HG03039 (cell line): ENCODE results near the gene TSR1.
"Not testable (repeated sequence)": the region's sequence is repeated elsewhere in the genome, so short reads cannot be mapped to it uniquely, and the experiment has no call there.

Source experiments
- ATAC-seq: cut with Tn5 transposase; IDR thresholded peaks from one replicate; pipeline ENCODE4 v1.9.1; 2021; ENCODE audit warnings: mild to moderate bottlenecking, moderate library complexity; ENCODE audit not compliant: unreplicated experiment

The TSR1 gene

DNA sequence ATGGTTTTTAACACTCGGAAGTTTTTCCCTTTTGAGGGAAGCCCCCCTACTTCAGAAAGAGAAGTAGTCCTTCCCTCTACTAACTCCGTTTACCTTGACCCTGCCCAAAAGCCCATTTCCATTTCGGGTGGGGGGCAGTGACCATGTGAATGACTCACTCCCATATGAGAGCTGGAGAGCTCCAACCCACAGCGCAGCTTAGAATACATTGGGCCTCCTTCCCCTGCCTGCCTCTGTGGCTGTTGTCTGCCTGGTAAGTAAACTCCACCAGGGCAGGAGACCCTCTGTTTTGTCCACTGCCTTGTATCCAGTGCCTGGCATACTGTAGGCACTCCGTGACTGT, 2.0 kb upstream of the TSR1 start:
- ATAC-seq: no peak

DNA sequence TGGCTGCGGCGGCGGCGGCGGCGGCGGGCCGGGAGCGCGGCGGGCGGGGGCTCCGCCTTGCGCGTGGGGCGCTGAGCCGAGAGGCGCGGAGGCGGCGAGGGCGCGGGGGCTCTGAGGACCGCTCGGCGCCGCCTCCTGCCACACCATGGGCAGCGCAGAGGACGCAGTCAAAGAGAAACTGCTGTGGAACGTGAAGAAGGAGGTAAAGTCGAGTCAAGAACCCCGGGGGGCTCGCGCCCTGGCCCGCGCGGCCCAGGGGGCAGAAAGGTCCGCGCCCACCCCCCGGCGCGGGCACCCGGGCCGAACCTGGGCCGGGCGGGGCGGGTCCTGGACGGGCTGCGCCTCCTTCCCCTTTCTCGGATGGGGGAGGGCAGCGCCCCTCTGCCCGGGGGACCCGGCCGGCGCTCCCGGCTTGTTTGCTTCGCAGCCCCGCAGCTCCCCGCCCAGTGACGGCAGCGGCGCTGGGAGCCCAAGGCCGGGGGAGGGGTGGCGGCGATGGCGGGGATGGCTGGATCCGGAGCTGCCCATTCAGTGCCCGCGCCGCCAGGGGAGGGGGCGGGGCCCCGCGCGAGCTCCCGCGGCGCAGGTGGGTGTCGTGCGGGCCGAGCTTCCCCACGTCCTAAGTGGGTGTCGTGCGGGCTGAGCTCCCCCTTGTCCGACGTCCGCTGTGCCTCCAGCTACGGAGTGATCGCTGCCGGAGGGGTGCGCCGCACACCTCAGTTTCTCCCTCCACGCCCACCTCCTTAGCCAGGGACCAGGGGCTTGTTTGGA, 1.5 kb upstream of the TSR1 start:
- no peak for ATAC-seq

DNA sequence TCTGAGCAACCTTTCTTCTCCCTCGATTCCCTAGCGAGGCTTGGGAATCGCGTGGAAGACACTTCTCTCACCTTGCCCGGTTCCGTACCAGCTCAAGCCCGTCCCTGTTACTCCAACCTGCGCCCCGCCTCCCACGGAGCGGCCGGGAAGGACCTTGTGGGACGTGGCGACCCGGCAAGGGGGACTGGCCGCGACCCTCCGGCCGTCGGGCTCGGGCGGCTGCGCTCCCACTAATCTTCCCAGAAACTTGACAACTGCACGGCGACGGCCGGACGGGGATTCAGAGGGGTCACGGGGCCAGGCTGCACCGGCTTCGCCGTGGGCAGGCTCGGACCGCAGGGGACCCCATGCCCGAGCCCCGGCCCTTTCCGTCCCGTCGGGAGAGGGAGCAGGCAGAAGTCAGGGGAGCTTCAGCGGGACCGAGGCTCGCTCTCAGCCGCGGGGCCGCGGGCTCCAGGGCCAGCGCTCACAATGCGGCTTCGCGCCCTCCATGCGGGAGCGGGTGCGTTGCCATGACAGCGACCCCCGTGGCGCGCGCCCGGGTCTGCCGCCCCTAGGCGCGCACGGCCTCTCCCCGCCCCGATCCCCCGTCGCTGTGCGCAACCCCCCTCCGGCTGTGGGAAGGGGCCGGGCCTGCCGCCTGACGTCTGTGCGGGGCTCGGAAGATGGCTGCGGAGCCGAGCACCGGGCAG, 741 bp upstream of the TSR1 start, which contains the start of gene SGSM2:
Gene SGSM2, plus strand, starts transcription at position 650 of the 692 bp plus-strand sequence. CDS start 188 bp downstream, outside the sequence.
- no peak for ATAC-seq

DNA sequence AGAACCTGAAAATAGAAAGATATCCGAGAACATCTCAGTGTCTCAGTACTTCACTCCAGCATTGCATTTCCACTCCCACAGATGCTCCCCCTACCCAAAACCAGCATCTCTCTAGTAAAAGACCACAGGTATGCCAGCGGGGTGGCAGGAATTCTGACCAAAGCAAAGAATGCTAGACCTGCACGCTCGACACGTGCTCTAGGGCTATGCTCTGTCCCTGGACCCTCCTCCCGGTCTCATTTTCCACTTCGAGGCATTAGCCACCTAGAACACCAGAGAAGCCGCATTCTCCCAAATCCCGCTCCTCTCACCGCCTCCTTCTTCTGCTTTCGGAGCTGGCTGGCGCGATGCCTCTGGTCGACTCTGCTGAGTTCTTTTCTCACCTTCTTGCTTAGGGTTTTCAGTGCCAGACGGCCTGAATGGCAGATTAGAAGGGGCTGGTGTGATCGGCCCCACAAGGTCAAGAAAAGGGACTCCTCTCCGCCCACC, 487 bp downstream of the TSR1 start:
- no peak for ATAC-seq

DNA sequence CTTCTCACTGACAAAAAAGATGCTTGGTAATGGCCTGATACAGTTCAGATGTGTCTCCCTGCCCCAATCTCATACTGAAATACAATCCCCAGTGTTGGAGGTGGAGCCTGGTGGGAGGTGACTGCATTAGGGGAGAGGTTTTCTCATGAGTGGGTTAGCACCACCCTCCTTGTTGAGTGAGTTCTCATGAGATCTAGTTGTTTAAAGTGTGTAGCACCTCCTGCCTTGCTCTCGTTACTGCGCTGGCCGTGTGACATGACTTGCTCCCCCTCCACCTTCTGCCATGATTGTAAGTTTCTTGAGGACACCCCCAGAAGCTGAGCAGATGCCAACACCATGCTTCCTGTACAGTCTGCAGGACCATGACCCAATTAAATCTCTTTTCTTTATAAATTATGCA, 5.0 kb downstream of the TSR1 start:
- ATAC-seq: no peak

DNA sequence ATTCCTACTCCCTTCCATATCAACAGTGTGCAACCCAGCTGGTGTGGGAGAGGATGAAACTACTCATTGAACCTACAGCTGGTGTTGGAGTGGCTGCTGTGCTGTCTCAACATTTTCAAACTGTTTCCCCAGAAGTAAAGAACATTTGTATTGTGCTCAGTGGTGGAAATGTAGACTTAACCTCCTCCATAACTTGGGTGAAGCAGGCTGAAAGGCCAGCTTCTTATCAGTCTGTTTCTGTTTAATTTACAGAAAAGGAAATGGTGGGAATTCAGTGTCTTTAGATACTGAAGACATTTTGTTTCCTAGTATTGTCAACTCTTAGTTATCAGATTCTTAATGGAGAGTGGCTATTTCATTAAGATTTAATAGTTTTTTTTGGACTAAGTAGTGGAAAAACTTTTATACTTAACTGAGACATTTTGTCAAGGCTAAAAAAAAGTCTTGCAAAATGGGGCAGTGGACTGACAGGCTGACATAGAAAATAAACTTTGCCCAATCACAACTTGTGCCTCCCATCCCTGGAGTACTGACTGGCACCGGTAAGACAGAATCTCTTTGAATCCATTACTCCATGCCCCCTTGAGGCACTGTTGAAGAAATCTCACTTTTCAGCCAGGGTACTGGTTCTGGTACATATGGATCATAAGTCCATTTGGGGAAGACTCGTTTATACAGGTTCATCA, 12.5 kb downstream of the TSR1 start:
- no peak for ATAC-seq

DNA sequence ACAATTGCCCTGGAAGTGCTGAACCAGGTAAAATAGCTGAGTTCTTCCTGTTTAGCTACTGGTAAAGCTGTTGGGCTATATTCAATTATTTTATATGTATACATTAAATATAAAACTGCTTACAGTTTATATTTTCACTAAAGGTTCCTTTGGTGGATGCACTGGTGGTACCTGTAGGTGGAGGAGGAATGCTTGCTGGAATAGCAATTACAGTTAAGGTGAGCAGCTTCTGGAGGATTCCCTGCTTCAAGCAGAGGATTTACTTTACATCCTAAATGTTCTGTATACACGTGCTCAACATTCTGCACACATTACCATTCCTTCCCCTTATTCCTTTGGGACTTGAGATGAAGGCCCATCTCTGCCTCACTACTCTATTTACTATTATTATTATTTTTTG, 14.9 kb downstream of the TSR1 start:
- no peak for ATAC-seq

DNA sequence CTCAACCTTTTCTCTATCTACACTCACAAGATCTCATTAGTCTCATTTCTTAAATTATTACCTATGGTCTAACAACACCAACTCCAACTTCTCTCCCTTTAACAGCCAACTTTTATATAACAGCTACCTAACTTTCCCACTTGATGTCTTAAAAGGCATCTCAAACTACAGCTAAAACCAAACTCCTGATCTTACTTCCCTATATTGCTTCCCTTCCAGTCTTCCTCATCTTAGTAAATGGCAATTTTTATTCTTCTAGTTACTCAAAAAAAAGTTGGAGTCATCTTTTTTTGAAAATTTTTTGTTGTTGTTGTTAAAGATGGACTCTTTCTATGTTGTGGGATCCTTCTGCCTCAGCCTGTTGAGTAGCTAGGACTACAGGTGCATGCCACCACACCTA, 17.2 kb downstream of the TSR1 start:
- ATAC-seq: no peak

DNA sequence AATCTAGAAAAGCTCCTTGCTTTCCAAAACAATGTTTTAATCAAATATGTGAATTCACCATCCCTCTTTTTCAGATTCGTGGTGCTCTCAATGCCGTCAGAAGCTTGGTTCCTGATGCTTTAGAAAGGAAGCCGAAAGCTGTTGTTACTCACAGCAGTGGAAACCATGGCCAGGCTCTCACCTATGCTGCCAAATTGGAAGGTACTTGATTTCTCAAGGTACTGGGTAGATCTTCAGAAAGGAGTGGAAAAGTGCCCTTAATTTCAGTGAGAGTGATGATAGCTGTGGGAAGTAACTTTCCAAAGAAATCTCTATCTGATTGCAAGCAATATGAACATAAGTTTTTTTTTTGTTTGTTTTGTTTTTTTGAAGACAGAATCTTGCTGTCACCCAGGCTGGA, 18.5 kb downstream of the TSR1 start:
- ATAC-seq: no peak

DNA sequence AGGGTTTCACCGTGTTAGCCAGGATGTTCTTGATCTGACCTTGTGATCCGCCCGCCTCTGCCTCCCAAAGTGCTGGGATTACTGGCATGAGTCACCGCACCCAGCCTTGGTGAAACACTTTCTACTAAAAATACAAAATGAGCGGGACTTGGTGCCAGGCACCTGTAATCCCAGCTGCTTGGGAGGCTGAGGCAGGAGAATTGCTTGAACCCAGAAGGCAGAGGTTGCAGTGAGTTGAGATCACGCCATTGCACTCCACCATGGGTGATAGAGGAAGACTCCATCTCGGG, 19.4 kb downstream of the TSR1 start:
- not testable (repeated sequence) for ATAC-seq

DNA sequence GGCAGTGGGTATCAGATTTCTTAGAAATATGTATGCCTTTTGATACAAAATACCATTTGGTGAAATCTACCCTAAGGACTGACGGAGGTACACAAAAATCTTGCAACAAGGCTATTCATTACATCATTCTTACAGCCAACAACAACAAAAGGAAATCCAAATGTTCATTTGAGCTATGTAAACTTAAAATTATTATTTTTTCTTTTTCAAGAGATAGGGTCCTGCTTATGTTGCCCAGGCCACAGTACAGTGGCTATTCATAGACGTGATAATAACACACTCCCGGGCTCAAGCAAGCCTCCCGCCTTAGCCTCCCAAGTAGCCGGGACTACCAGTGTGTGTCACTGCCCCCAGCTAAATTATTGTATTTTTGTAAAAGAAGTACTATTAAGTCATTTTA, 23.5 kb downstream of the TSR1 start:
- no peak for ATAC-seq

DNA sequence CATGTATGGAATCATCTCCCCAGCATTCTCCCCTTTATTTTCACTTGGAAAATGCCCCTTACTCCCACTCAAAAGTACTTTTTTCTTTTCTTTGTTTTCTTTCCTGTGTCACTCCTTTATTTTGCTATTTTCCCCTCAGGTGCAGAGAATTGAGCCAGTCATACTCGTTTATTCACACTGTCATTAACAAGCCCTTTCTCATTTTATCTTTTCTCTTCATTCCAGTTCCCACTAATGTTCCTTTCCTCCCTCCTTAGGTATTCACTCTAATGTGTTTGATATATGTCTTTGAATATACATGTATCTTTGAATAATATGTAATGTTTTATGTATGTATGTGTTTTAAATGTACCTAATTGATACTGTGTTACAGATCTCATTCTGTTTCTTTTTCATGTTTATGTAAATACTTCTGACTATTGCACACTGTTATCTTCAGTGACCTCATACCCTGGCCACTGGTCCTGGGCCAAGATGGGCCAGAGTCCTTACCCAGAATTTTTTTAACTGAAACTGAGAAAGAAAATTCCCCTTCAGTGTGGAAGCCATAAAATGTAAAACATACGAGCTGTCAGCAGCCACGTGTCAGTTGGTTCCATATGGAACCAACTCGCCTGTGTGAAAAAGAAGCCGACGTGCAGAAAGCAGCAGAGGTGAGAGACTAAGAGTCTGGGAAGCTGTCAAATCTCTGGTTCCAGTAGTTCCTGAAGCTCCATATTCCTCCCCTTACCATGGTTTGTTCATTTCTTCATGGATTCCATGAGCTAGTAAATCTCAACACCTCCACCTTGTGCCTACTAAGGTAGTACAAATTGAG, 26.7 kb downstream of the TSR1 start:
- no peak for ATAC-seq

DNA sequence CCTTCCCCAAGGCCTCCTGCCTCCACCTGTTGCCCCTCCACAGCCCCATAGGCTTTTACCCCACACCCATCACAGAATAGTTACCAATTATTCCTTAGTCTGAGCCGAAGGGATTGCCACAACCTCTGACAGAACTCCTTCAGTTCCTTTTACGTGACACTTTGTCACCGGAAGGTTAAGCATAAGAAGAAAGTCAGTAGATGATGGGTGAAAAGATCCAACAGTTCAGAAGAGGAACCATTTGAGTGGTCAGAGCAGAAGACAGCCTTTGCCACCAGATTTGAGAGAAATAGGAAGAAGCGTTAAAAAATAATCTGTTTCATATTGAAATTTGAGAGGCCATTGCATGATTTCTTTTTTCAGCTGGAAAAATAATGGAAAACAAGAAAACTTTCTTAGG, 31.3 kb downstream of the TSR1 start:
- ATAC-seq: no peak

DNA sequence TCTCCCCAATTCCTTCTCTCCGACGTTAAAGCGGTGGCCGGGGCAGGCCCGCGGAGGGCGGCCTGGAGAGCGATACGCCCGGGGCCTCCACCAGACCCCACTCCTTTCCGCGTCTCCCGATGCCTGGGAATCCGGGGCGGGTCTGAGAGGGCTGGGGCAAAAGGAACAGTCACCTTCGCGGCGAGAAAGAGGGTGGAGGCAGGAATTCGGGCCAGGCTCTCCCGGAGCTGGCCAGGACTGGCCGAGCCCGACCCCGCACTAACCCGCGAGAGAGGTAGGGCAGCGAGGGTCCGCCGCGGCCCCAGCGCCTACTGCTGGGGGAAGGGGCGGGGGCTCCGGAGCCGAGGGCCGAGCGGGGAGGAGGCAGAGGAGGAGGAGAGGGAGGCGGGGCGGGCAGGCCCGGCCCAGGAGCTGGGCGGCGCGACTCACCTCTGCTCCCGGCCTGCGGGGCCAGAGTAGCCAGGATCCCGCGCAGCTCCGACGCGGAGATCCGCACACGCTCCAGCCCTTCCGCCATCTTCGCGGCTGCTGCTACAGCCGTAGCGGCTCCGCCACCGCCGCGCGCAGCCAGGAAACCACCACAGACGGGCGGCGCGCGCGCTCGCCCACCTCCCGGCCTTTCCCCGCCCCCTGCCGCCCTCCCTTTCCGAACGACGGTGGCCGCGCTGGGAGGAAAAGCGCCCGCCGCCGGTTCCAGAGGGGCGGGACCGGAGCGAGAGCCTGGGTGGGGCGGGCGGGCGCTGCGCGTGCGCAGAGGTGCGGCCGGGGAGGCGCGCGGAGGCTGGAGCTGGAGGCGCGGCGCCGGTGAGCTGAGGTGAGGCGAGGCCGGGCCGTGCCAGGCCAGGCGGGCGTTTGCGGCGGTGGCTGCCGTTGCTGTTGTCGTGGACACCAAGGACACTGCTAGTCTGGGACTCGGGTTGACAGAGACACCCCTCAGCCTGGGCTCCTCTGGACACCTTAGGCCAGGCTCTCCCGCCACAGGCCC, 32.8 kb downstream of the TSR1 start, which contains the start of the genes SMG6 and SRR:
Gene SMG6, minus strand, starts transcription at position 582 of the 985 bp plus-strand sequence. Its CDS starts 65 bp downstream, at position 517.
Gene SRR, plus strand, starts transcription at position 747 of the 985 bp plus-strand sequence. CDS start 11,611 bp downstream, outside the sequence.
- ATAC-seq: peak; percentile 75

DNA sequence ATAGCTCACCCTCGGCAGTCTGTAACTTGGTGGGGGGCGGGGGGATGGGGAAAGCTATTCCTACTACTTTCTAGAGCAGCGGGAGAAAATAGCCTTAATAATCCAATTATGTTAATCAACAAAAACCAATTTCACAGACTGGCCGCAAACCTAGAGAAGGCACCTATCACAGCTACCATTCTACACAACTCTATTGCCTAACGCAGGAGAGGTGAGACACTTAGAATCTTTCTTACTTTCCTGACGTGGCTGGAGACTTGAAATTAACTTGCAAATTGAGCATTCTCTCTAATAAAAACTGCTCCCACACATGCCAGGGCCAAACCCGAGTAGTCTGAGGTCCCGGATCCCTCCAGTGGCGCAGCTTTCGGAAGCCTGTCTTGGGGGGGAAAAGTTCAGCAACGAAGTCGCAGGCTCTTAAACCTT, 33.5 kb downstream of the TSR1 start:
- ATAC-seq: no peak

DNA sequence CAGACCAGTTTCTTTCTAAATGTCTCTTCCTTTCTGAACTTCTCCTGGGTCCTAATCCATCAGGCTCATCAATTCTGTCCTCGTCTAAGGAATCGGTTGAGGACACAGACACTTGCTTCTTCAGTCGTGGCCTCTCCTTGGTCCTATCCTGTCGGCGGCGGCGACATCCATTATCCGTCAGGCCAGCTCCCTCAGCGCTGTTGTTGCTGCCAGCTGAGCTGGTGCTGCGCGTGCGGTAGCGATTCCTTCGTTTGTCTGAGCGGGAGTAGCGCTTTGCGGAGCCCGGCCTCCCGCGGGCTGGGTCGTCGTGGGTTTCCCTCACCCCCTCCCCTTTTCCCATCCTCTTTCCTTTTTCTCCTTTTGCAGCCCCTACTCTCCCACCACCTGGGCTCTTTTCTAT, 36.5 kb downstream of the TSR1 start:
- ATAC-seq: no peak

DNA sequence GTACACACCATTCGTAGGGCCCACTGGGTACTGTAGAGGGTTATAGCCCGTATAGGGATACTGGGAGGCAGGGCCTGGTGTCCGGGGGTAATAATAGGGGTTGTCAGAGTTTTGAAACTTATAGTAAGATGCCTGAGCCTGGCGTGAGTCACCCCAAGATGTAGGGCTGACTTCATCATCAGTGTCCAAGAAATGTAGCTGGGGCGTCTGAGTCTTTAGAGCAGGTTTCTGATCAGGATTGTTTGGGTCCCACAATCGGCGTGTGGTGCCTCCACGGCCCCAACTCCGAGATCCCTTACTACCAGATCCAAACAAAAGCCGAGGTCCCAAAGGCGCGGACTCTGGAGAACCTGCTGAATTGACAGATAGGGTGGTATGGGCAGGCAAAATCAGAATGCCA, 37.1 kb downstream of the TSR1 start:
- no peak for ATAC-seq

DNA sequence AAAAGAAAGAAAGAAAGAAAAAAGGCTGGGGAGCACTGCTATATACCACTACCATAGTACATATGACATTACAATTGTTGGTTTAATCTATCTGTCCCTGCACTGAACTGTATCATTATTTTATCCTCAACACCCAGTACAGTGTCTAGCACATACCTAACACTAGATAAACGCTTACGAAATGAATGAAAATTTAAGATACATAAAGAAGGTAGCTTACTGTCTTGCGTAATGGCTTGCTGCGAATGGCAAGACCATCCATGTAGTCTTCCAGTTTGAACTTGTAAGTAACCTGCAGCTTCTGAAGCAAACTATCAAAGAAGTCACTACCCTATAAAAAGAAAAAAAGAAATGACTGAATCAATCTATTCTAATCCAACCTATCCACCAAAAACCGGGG, 39.2 kb downstream of the TSR1 start:
- no peak for ATAC-seq

DNA sequence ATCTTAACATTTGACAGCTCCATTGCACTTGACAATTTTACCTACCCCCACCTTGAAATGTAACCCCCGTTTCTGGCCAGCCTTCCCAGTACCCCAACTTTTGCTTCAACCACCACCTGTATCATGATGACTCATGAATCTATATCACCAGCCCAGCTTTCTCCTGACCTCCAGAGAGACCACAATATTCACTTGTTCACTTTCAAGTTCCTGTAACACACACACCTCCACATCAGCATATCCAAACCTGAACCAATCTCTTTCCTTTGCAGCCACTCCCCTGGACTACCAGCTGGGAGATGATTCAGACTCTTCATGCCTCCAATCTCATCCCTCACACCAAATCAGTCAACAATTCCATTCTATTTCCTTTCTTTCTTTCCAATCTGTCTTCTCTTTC, 40.7 kb downstream of the TSR1 start:
- ATAC-seq: no peak

DNA sequence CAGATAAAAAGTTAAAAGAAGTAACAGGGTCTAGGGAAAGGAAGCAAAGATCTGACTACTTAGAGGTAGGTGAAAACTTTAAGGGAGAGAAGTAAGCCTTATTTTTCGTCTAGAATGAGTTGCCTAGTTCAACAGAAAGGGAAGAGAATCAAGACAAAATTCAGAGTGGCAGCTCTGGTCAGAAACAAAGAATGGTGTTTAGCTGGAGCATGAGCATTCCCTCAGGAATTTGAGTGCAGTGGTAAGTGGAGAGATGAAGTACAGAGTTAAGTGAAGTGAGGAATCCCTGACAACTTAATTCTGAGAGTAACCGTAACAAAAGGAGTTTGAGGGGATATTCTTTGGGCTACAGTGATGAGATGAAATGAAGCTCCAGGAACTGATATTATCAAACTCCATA, 44.2 kb downstream of the TSR1 start:
- ATAC-seq: no peak
